Neural cell (in vitro differentiated cells): ENCODE data around the gene APOM.

Experiments used
- EP300 ChIP-seq: fragments of 450-650 bp; conservative IDR thresholded peaks from 2 replicates; pipeline ENCODE4 v1.6.1; 2014; ENCODE audit warnings: antibody characterized with exemption, mild to moderate bottlenecking, moderate library complexity; ENCODE audit not compliant: poor library complexity, severe bottlenecking
- MXI1 ChIP-seq: fragments of 450-650 bp; conservative IDR thresholded peaks from 2 replicates; pipeline ENCODE4 v1.6.1; 2014; ENCODE audit warnings: antibody characterized with exemption, mild to moderate bottlenecking; ENCODE audit not compliant: poor library complexity, severe bottlenecking
- POLR2AphosphoS5 ChIP-seq: IDR thresholded peaks from 2 replicates; pipeline ENCODE4 v1.6.1; 2012
- SMC3 ChIP-seq: fragments of 450-650 bp; conservative IDR thresholded peaks from 2 replicates; pipeline ENCODE4 v1.6.1; 2014; ENCODE audit warnings: antibody characterized with exemption, mild to moderate bottlenecking, moderate library complexity; ENCODE audit not compliant: poor library complexity
- TAF1 ChIP-seq: IDR thresholded peaks from 2 replicates; pipeline ENCODE4 v1.6.1; 2012; ENCODE audit warnings: low read depth
- TF ChIP-seq, protein P1 (sequence below): fragments of 450-650 bp; IDR thresholded peaks from 2 replicates; pipeline ENCODE4 v1.5.1; 2014; ENCODE audit warnings: antibody characterized with exemption, mild to moderate bottlenecking, moderate library complexity; ENCODE audit not compliant: poor library complexity, severe bottlenecking

DNA sequence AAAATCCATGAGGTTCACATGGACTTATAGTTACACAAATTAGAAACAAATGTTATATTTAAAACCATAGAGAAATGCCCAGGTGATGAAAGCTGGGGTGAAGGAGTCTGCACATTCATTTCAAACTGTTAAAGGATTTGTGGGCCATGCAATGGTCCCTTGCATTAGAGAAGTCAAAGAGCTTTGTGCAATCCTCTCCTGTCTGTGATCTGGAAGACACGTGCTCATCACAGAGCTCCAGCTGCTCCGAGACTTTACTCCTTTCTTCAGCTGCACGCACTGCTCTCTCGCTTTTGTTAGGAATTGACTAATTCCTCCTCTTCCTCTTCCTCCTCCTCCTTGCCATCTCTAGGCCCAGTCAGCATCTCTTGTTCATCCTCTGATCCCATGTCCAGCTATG, 44.7 kb upstream of the APOM start:
- TF ChIP-seq, protein P1, sequence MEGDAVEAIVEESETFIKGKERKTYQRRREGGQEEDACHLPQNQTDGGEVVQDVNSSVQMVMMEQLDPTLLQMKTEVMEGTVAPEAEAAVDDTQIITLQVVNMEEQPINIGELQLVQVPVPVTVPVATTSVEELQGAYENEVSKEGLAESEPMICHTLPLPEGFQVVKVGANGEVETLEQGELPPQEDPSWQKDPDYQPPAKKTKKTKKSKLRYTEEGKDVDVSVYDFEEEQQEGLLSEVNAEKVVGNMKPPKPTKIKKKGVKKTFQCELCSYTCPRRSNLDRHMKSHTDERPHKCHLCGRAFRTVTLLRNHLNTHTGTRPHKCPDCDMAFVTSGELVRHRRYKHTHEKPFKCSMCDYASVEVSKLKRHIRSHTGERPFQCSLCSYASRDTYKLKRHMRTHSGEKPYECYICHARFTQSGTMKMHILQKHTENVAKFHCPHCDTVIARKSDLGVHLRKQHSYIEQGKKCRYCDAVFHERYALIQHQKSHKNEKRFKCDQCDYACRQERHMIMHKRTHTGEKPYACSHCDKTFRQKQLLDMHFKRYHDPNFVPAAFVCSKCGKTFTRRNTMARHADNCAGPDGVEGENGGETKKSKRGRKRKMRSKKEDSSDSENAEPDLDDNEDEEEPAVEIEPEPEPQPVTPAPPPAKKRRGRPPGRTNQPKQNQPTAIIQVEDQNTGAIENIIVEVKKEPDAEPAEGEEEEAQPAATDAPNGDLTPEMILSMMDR = no peak
- TF ChIP-seq POLR2AphosphoS5 = no peak
- no peak for TF ChIP-seq EP300
- no peak for TF ChIP-seq SMC3
- TF ChIP-seq MXI1 = no peak
- no peak for TF ChIP-seq TAF1
